ENCODE results near the gene RAP1GAP. TPM values are rescaled to one million over a fixed set of nuclear protein-coding genes. Genes with fewer than 3 reads are reported as not detected.
A peak's percentile ranks its signal among the peaks of the same experiment; 100 is the strongest.

RAP1GAP gene
- total and polyA plus RNA-seq, 9 of the 15 experiments (the other 6 are each of a cell fraction or from before 2014, with no cell fraction given), result 0.29 to 30.2 (median 19.2) TPM

GRCh38 chr1:21613072-21613867, 55.9 kb downstream of the RAP1GAP start (continued):
- TF ChIP-seq, protein P1, sequence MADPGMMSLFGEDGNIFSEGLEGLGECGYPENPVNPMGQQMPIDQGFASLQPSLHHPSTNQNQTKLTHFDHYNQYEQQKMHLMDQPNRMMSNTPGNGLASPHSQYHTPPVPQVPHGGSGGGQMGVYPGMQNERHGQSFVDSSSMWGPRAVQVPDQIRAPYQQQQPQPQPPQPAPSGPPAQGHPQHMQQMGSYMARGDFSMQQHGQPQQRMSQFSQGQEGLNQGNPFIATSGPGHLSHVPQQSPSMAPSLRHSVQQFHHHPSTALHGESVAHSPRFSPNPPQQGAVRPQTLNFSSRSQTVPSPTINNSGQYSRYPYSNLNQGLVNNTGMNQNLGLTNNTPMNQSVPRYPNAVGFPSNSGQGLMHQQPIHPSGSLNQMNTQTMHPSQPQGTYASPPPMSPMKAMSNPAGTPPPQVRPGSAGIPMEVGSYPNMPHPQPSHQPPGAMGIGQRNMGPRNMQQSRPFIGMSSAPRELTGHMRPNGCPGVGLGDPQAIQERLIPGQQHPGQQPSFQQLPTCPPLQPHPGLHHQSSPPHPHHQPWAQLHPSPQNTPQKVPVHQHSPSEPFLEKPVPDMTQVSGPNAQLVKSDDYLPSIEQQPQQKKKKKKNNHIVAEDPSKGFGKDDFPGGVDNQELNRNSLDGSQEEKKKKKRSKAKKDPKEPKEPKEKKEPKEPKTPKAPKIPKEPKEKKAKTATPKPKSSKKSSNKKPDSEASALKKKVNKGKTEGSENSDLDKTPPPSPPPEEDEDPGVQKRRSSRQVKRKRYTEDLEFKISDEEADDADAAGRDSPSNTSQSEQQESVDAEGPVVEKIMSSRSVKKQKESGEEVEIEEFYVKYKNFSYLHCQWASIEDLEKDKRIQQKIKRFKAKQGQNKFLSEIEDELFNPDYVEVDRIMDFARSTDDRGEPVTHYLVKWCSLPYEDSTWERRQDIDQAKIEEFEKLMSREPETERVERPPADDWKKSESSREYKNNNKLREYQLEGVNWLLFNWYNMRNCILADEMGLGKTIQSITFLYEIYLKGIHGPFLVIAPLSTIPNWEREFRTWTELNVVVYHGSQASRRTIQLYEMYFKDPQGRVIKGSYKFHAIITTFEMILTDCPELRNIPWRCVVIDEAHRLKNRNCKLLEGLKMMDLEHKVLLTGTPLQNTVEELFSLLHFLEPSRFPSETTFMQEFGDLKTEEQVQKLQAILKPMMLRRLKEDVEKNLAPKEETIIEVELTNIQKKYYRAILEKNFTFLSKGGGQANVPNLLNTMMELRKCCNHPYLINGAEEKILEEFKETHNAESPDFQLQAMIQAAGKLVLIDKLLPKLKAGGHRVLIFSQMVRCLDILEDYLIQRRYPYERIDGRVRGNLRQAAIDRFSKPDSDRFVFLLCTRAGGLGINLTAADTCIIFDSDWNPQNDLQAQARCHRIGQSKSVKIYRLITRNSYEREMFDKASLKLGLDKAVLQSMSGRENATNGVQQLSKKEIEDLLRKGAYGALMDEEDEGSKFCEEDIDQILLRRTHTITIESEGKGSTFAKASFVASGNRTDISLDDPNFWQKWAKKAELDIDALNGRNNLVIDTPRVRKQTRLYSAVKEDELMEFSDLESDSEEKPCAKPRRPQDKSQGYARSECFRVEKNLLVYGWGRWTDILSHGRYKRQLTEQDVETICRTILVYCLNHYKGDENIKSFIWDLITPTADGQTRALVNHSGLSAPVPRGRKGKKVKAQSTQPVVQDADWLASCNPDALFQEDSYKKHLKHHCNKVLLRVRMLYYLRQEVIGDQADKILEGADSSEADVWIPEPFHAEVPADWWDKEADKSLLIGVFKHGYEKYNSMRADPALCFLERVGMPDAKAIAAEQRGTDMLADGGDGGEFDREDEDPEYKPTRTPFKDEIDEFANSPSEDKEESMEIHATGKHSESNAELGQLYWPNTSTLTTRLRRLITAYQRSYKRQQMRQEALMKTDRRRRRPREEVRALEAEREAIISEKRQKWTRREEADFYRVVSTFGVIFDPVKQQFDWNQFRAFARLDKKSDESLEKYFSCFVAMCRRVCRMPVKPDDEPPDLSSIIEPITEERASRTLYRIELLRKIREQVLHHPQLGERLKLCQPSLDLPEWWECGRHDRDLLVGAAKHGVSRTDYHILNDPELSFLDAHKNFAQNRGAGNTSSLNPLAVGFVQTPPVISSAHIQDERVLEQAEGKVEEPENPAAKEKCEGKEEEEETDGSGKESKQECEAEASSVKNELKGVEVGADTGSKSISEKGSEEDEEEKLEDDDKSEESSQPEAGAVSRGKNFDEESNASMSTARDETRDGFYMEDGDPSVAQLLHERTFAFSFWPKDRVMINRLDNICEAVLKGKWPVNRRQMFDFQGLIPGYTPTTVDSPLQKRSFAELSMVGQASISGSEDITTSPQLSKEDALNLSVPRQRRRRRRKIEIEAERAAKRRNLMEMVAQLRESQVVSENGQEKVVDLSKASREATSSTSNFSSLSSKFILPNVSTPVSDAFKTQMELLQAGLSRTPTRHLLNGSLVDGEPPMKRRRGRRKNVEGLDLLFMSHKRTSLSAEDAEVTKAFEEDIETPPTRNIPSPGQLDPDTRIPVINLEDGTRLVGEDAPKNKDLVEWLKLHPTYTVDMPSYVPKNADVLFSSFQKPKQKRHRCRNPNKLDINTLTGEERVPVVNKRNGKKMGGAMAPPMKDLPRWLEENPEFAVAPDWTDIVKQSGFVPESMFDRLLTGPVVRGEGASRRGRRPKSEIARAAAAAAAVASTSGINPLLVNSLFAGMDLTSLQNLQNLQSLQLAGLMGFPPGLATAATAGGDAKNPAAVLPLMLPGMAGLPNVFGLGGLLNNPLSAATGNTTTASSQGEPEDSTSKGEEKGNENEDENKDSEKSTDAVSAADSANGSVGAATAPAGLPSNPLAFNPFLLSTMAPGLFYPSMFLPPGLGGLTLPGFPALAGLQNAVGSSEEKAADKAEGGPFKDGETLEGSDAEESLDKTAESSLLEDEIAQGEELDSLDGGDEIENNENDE (IDR thresholded peaks at IDR 0.05; ENCODE audit: low read depth, low read length), result no peak
- no peak for TF ChIP-seq RBM22 (IDR thresholded peaks at IDR 0.05; ENCODE audit: low read depth, low read length, poor library complexity, severe bottlenecking)
- 0 out of 2 replicates have a peak, but pooled peaks have one; percentile 33 for TF ChIP-seq ZNF584 (CRISPR knock-in tag; IDR thresholded peaks at IDR 0.05; ENCODE audit: low read depth)
- TF ChIP-seq NR4A1 (CRISPR knock-in tag; IDR thresholded peaks at IDR 0.05), result no peak
- TF ChIP-seq NR4A1 (tag; IDR thresholded peaks at IDR 0.05), result peak; percentile 69; the same call in 1 of the 2 replicates
- peak; percentile 73 for TF ChIP-seq CBFA2T2 (conservative IDR thresholded peaks at IDR 0.05)
- TF ChIP-seq SMAD1 (IDR thresholded peaks at IDR 0.05; ENCODE audit: low read depth, low read length, partially characterized antibody), result no peak
- TF ChIP-seq DPF2 (IDR thresholded peaks at IDR 0.05), result peak; percentile 85
- peak; percentile 74 for TF ChIP-seq SMAD4 (CRISPR knock-in tag; conservative IDR thresholded peaks at IDR 0.05)
- TF ChIP-seq GATA2 (CRISPR knock-in tag; IDR thresholded peaks at IDR 0.05), result peak; percentile 73
- peak; percentile 79; the same call in 1 of the 2 replicates for TF ChIP-seq GATAD2A (IDR thresholded peaks at IDR 0.05)
- TF ChIP-seq SMC3 (conservative IDR thresholded peaks at IDR 0.05; ENCODE audit: insufficient read depth, low read depth, low read length), result no peak

Measured in K562 (cell line).